Esophagus muscularis mucosa (tissue), 4 donors: ENCODE results near the gene DPYD. TPM values are rescaled to one million over a fixed set of nuclear protein-coding genes. Genes with fewer than 3 reads are reported as not detected.
A peak's percentile ranks its signal among the peaks of the same experiment; 100 is the strongest.

Experiments
- DNase-seq: peaks from one replicate; pipeline ENCODE4 v3.0.0-alpha.2; 2017; ENCODE audit errors: extremely low spot score
- H3K27ac ChIP-seq, 4 donors: fragments of 200-600 bp; sonication (generic); replicated peaks in 1 of 4; 1 replicate in 3 of 4; 2 replicates in 1 of 4; pipeline ENCODE4 v1.5.1; 2016 to 2019; ENCODE audit warnings: mild to moderate bottlenecking in 1 of 4
- H3K27me3 ChIP-seq, 4 donors: fragments of 200-600 bp; sonication (generic); one replicate each; pipeline versions ENCODE4 v1.5.1 to v1.6.0; 2016 to 2019
- H3K36me3 ChIP-seq, 4 donors: fragments of 200-600 bp; sonication (generic); one replicate each; pipeline ENCODE4 v1.5.1; 2016 to 2019
- H3K4me1 ChIP-seq, 4 donors: fragments of 200-600 bp; sonication (generic); one replicate each; pipeline ENCODE4 v1.5.1; 2016 to 2019
- H3K4me3 ChIP-seq, 4 donors: fragments of 200-600 bp; sonication (generic); 1 replicate in 2 of 4; 2 replicates in 2 of 4; pipeline ENCODE4 v1.5.1; 2016 to 2019; ENCODE audit warnings: mild to moderate bottlenecking in 4 of 4, moderate library complexity in 1 of 4
- H3K9me3 ChIP-seq, 4 donors: fragments of 200-600 bp; sonication (generic); 1 replicate in 3 of 4; 2 replicates in 1 of 4; pipeline ENCODE4 v1.5.1; 2016 to 2019
- CTCF ChIP-seq, 3 experiments: fragments of 200-600 bp in 2 of 3; fragments of 450-650 bp in 1 of 3; sonication (generic) in 2 of 3; IDR thresholded peaks; one replicate each; pipeline ENCODE4 v1.5.1; 2017 to 2019; ENCODE audit warnings: antibody characterized with exemption in 3 of 3, mild to moderate bottlenecking in 2 of 3, moderate library complexity in 1 of 3
- EP300 ChIP-seq: sonication (generic); formaldehyde crosslinking; IDR thresholded peaks from one replicate; pipeline ENCODE4 v1.6.1; 2017; ENCODE audit warnings: antibody characterized with exemption
- POLR2A ChIP-seq: fragments of 450-650 bp; IDR thresholded peaks from one replicate; pipeline ENCODE4 v1.6.1; 2017; ENCODE audit warnings: antibody characterized with exemption, moderate library complexity, mild to moderate bottlenecking, low read depth
- POLR2AphosphoS5 ChIP-seq, 2 donors: sonication (generic); formaldehyde crosslinking; IDR thresholded peaks; one replicate each; pipeline ENCODE4 v1.6.1; 2017; ENCODE audit warnings: antibody characterized with exemption in 2 of 2
- WGBS: methylation state at CpG from one replicate; pipeline ENCODE4 v1.1.5; 2018; 5-methylcytosine and 5-hydroxymethylcytosine counted together
- intact Hi-C: fragments of 100-400 bp; cut with DNase I; formaldehyde crosslinking; loops from one replicate; pipeline ENCODE4 v1.15.1; 2023
- total RNA-seq, 4 donors: library from RNA; depleted of rRNA; stranded (reverse); fragments of >200 nt; gene quantifications; one replicate each; pipeline versions ENCODE4 v1.1.0 to v1.2.1, GENCODE V29; 2016

Gene DPYD
- total RNA-seq, 4 donors from 2014 or later: 31.1 to 36.6 (median 31.7) TPM

GRCh38 chr1:97262842-97263241 is 658.0 kb downstream of the DPYD start:
- intact Hi-C loops: no loop called here
- Histone ChIP-seq H3K36me3 (no peaks in the 10 kb centered on the region), H3K27ac (no peak overlapping the region), H3K4me1 (no peaks in the 10 kb centered on the region), H3K9me3 (no peaks in the 10 kb centered on the region), H3K4me3 (no peak overlapping the region), H3K27me3 (no peaks in the 10 kb centered on the region)
- no peak for DNase-seq
- no peak for TF ChIP-seq EP300
- TF ChIP-seq CTCF (IDR thresholded peaks at IDR 0.05): no peak
- no peak for TF ChIP-seq POLR2A
- no peak for TF ChIP-seq POLR2AphosphoS5 (IDR thresholded peaks at IDR 0.05)
- 77% methylated on average over 1 of the region's 1 CpG for WGBS

- Histone ChIP-seq H3K27me3 (no peaks in the 10 kb centered on the region), H3K4me3 (no peak overlapping the region), H3K27ac (no peak overlapping the region), H3K4me1 (peaks cover 0 to 13% (median 10%) of the 10 kb centered on the region in 4 donors), H3K36me3 (no peaks in the 10 kb centered on the region), H3K9me3 (no peaks in the 10 kb centered on the region)
- no peak for DNase-seq
- intact Hi-C loops: no loop called here
- 91% methylated on average over 1 of the region's 1 CpG for WGBS
- TF ChIP-seq CTCF (IDR thresholded peaks at IDR 0.05) (no peak), POLR2AphosphoS5 (IDR thresholded peaks at IDR 0.05) (no peak), EP300 (no peak), POLR2A (no peak)
Observed at GRCh38 chr1:97258597-97258996, 662.2 kb downstream of the DPYD start.

GRCh38 chr1:97254731-97255463 is 665.9 kb downstream of the DPYD start:
- TF ChIP-seq CTCF (IDR thresholded peaks at IDR 0.05): no peak
- no peak for TF ChIP-seq POLR2A
- no peak for TF ChIP-seq EP300
- no peak for TF ChIP-seq POLR2AphosphoS5 (IDR thresholded peaks at IDR 0.05)
- no peak for DNase-seq
- Histone ChIP-seq H3K4me3 (no peak overlapping the region), H3K9me3 (no peaks in the 10 kb centered on the region), H3K27me3 (no peaks in the 10 kb centered on the region), H3K4me1 (peaks cover 0 to 13% (median 10%) of the 10 kb centered on the region in 4 donors), H3K36me3 (no peaks in the 10 kb centered on the region), H3K27ac (no peak overlapping the region)
- intact Hi-C loops: no loop called here
- WGBS: 31% methylated on average over 4 of the region's 4 CpGs

- no peak for DNase-seq
- H3K27me3 ChIP-seq: no peaks in the 10 kb centered on the region
- peaks cover 0 to 13% (median 10%) of the 10 kb centered on the region in 4 donors for H3K4me1 ChIP-seq
- H3K9me3 ChIP-seq: no peaks in the 10 kb centered on the region
- intact Hi-C loops: no loop called here
- H3K4me3 ChIP-seq: no peak overlapping the region
- H3K27ac ChIP-seq: no peak overlapping the region
- 91% methylated on average over 3 of the region's 3 CpGs for WGBS
- no peak for TF ChIP-seq EP300
- no peak for TF ChIP-seq POLR2A
- no peak for TF ChIP-seq CTCF (IDR thresholded peaks at IDR 0.05)
- no peak for TF ChIP-seq POLR2AphosphoS5 (IDR thresholded peaks at IDR 0.05)
- H3K36me3 ChIP-seq: no peaks in the 10 kb centered on the region
Observed at GRCh38 chr1:97252925-97253324, 667.9 kb downstream of the DPYD start.

GRCh38 chr1:97252076-97252475 is 668.8 kb downstream of the DPYD start:
- Histone ChIP-seq H3K4me1 (peaks cover 0 to 16% (median 10%) of the 10 kb centered on the region in 4 donors), H3K9me3 (no peaks in the 10 kb centered on the region), H3K4me3 (no peak overlapping the region), H3K27ac (no peak overlapping the region), H3K36me3 (no peaks in the 10 kb centered on the region), H3K27me3 (no peaks in the 10 kb centered on the region)
- DNase-seq: no peak
- intact Hi-C loops: no loop called here
- whole genome bisulfite sequencing: 93% methylated on average over 1 of the region's 1 CpG
- peak in 1 of 2 donors; percentile 40 for TF ChIP-seq POLR2AphosphoS5 (IDR thresholded peaks at IDR 0.05)
- no peak for TF ChIP-seq EP300
